NB4 (cell line): ENCODE data around the gene ITPK1.

ENCODE experiments used
- DNase-seq: peaks from one replicate; pipeline ENCODE4 v3.0.0; 2010; ENCODE audit warnings: low read depth
- H3K4me3 ChIP-seq: one replicate; pipeline ENCODE4 v1.5.1; 2011; ENCODE audit warnings: mild to moderate bottlenecking, low read depth, low read length, moderate library complexity
- CTCF ChIP-seq: IDR thresholded peaks from one replicate; pipeline ENCODE4 v1.5.1; 2012; ENCODE audit warnings: low read depth, low read length
- MAX ChIP-seq: IDR thresholded peaks from 2 replicates; pipeline ENCODE4 v1.6.1; 2011; ENCODE audit warnings: low read depth, low read length
- MYC ChIP-seq: IDR thresholded peaks from 2 replicates; pipeline ENCODE4 v1.6.1; 2011; ENCODE audit warnings: low read depth, low read length
- POLR2A ChIP-seq: IDR thresholded peaks from 2 replicates; pipeline ENCODE4 v1.6.1; 2011; ENCODE audit warnings: mild to moderate bottlenecking; ENCODE audit not compliant: insufficient read length; ENCODE audit errors: extremely low read depth

Gene ITPK1

GRCh38 chr14:93035585-93035916 is 80.2 kb downstream of the ITPK1 start:
- H3K4me3 ChIP-seq = no peak overlapping the region

GRCh38 chr14:93034671-93034994 is 81.1 kb downstream of the ITPK1 start:
- TF ChIP-seq POLR2A (no peak), CTCF (no peak), MYC (no peak), MAX (no peak)
- no peak for DNase-seq
- H3K4me3 ChIP-seq = no peak overlapping the region

More at GRCh38 chr14:93035585-93035916, 80.2 kb downstream of the ITPK1 start:
- no peak for DNase-seq
- TF ChIP-seq MYC (no peak), CTCF (no peak), MAX (no peak), POLR2A (no peak)

DNA sequence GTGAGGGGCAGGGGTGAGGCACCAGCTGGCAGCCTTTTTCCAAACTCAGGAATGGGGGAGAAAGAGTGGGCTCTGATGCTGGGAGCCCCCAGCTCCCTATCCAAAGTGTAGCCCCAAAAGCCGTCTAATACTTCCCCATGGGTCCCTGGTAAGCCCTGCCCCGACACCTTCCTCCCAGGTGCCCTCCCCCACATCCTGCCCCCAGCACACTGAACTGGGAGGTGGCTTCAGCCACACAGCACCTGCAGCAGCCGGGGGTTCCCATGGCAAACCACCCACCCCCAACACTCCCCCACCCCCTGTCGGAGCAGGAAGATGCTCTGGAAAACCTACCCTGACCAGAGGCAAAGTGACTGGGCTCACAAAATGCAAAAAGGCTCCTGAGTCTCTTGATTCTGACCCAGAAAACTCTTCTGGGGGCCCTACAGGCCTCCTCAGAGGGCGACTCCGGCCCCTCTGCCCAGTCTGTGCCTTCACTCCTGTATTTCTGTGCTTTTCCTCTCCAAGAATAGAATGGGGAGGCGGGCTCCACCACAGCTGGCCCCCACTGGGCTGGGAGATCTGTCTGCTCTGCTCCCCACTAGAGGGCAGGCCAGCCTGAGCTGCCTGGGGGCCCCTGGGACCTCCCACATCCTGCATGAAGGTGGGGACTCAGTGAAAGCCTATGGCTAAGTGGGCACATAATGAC is 81.6 kb downstream of the ITPK1 start:
- no peak overlapping the region for H3K4me3 ChIP-seq
- DNase-seq = peak; percentile 49
- peak; percentile 52 for TF ChIP-seq CTCF
- TF ChIP-seq MYC = no peak

DNA sequence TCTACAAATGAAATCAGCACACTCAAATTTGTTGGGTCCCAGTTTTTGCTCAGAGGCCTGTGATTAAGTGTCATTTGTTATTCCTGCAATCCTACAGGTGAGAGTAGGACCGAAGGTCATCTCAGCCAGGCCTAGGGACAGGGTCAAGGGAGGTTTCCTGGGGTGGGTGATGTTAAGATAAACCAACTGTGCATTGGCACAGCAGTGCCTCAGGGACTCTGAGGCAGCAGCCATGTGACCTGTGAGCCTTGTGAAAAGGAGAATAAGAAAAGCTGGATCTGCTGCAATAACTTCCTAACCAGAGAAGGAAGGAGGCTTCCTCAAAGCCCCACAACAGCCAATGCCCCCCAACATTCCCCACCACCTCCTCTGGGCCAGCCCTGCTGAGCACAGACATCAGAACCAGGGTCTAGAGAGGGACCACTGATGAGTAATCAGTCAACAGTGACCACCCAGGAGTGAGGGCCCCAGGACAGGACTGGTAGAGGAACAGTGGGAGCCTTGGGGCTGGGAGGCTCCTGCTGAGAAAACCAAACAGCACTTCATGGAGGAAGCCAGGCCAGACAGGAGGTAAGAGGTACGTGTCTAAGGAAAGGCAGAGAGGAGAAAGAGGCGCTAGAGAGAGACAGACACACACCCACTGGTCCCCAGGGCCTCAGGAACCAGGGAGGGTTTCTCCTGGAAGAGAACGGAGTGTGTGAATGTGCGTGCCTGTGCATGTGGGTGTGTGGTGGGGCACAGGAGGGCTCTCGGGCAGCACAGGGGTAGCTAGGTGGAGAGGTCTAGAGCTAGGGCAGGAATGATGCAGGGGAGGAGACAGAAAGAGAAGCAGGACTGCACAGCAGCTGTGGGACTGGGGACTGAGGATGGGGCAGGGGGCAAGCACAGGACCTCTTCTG is 82.4 kb downstream of the ITPK1 start:
- H3K4me3 ChIP-seq = no peak overlapping the region
- TF ChIP-seq MAX (no peak), CTCF (no peak), POLR2A (no peak), MYC (no peak)
- no peak for DNase-seq

DNA sequence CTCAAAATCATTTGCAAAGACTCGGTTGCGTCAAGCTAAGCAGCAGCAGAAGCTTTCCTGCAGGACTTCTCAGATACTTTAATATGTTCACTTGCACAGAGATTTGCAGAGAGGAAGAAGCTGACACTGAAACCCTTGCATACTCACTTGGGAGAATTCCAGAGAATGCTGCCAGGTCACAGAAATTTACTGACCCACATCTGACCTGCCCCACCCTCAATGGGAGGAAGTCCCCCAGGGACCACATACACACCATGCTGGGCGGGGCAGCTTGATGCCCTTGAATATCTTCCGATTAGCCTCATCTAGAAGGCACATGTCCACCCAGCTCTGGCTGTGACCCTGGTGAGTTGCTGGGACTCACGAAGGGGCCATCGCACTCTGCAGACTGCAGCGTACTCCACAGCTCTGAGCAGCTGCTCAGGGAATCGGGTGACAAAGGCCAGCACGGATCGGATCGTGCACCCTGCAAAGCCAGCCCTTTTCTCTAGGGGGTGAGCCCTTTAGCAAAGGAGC is 83.2 kb downstream of the ITPK1 start:
- TF ChIP-seq MAX = no peak
- TF ChIP-seq POLR2A = no peak
- no peak for TF ChIP-seq CTCF
- TF ChIP-seq MYC = no peak
- no peak overlapping the region for H3K4me3 ChIP-seq
- DNase-seq = peak; percentile 36
